Measurements from ENCODE around the gene ERAP2. TPM values are rescaled to one million over a fixed set of nuclear protein-coding genes. Genes with fewer than 3 reads are reported as not detected.

Gene ERAP2
- 10 to 100 TPM in 2 of 4 donors, 1 to 10 TPM in 2; 8.0 to 12.0 (median 10.0) TPM for total RNA-seq

GRCh38 chr5:96876292-96876850, at the start of gene ERAP2:
Gene ERAP2 (plus strand): TSS chr5:96876500. CDS start chr5:96879686, 3,186 bp downstream.
- no peak for TF ChIP-seq EP300 (IDR thresholded peaks at IDR 0.05)
- TF ChIP-seq POLR2AphosphoS5 (IDR thresholded peaks at IDR 0.05): peak; percentile 19
- peak within 1 kb of the TSS; percentile 52 to 100 for H3K4me3 ChIP-seq
- H3K27me3 ChIP-seq: no peaks in the 10 kb centered on the region
- peaks cover 0 to 17% (median 0%) of the 10 kb centered on the region in 3 donors for H3K4me1 ChIP-seq
- no peaks in the 10 kb centered on the region for H3K9me3 ChIP-seq
- ATAC-seq: peak; percentile 55
- 0 to 7% methylated on average over 6 of the region's 6 CpGs for WGBS, 2 donors (ENCODE audit: low coverage in 1 of 2)
- H3K36me3 ChIP-seq: peaks cover 0 to 13% of the 10 kb centered on the region in 2 donors
- peak within 1 kb of the TSS; percentile 61 to 83 (median 76) for H3K27ac ChIP-seq

GRCh38 chr5:96829297-96829696, 47.0 kb upstream of the ERAP2 start:
- TF ChIP-seq POLR2A (IDR thresholded peaks at IDR 0.05) (no peak), CTCF (IDR thresholded peaks at IDR 0.05) (no peak), EP300 (IDR thresholded peaks at IDR 0.05) (no peak)
- 35 to 66% methylated on average over 5 to 6 of the region's 6 CpGs for WGBS, 2 donors (ENCODE audit: low coverage in 1 of 2)
- H3K36me3 ChIP-seq: no peaks in the 10 kb centered on the region
- H3K27ac ChIP-seq: no peak overlapping the region
- no peaks in the 10 kb centered on the region for H3K9me3 ChIP-seq
- ATAC-seq: no peak
- H3K4me1 ChIP-seq: no peaks in the 10 kb centered on the region
- no peaks in the 10 kb centered on the region for H3K27me3 ChIP-seq
- no peak overlapping the region for H3K4me3 ChIP-seq

- Histone ChIP-seq H3K36me3 (no peaks in the 10 kb centered on the region), H3K27ac (no peak overlapping the region), H3K9me3 (no peaks in the 10 kb centered on the region), H3K27me3 (no peaks in the 10 kb centered on the region), H3K4me3 (no peak overlapping the region), H3K4me1 (no peaks in the 10 kb centered on the region)
- TF ChIP-seq POLR2A (IDR thresholded peaks at IDR 0.05): no peak
- no peak for TF ChIP-seq CTCF (IDR thresholded peaks at IDR 0.05)
- 87 to 98% methylated on average over 3 of the region's 3 CpGs for WGBS, 2 donors (ENCODE audit: low coverage in 1 of 2)
- ATAC-seq: no peak
Observed at GRCh38 chr5:96834016-96834415, 42.3 kb upstream of the ERAP2 start.

GRCh38 chr5:96835791-96836191, 40.5 kb upstream of the ERAP2 start:
- ATAC-seq: no peak
- no peak overlapping the region for H3K27ac ChIP-seq
- WGBS, 2 donors (ENCODE audit: low coverage in 1 of 2): 83 to 93% methylated on average over 2 of the region's 2 CpGs
- no peaks in the 10 kb centered on the region for H3K9me3 ChIP-seq
- no peaks in the 10 kb centered on the region for H3K36me3 ChIP-seq
- no peak overlapping the region for H3K4me3 ChIP-seq
- H3K27me3 ChIP-seq: no peaks in the 10 kb centered on the region
- TF ChIP-seq POLR2A (IDR thresholded peaks at IDR 0.05): no peak
- TF ChIP-seq EP300 (IDR thresholded peaks at IDR 0.05): no peak
- no peak for TF ChIP-seq CTCF (IDR thresholded peaks at IDR 0.05)
- TF ChIP-seq POLR2AphosphoS5 (IDR thresholded peaks at IDR 0.05): no peak
- H3K4me1 ChIP-seq: no peaks in the 10 kb centered on the region

GRCh38 chr5:96836817-96837216, 39.5 kb upstream of the ERAP2 start:
- Histone ChIP-seq H3K27ac (no peak overlapping the region), H3K36me3 (no peaks in the 10 kb centered on the region), H3K4me3 (no peak overlapping the region), H3K27me3 (no peaks in the 10 kb centered on the region), H3K4me1 (no peaks in the 10 kb centered on the region), H3K9me3 (no peaks in the 10 kb centered on the region)
- TF ChIP-seq CTCF (IDR thresholded peaks at IDR 0.05): no peak
- TF ChIP-seq POLR2A (IDR thresholded peaks at IDR 0.05): no peak
- no peak for TF ChIP-seq EP300 (IDR thresholded peaks at IDR 0.05)
- TF ChIP-seq POLR2AphosphoS5 (IDR thresholded peaks at IDR 0.05): no peak
- 90 to 100% methylated on average over 1 of the region's 1 CpG for WGBS, 2 donors (ENCODE audit: low coverage in 1 of 2)
- no peak for ATAC-seq
